ENCODE measurements around the gene CLDN9.
A peak's percentile ranks its signal among the peaks of the same experiment; 100 is the strongest.

The CLDN9 gene

GRCh38 chr16:3020604-3021448 is 8.1 kb downstream of the CLDN9 start (continued):
- TF ChIP-seq ZBTB17 (tag by site-specific recombination; IDR thresholded peaks at IDR 0.05) (peak; percentile 32), YY1 (tag by site-specific recombination; IDR thresholded peaks at IDR 0.05) (no peak), ZNF555 (tag by site-specific recombination; conservative IDR thresholded peaks at IDR 0.05) (no peak), BCL11A (tag by site-specific recombination; IDR thresholded peaks at IDR 0.05; ENCODE audit: low read depth) (peak; percentile 73), ZBTB11 (tag by site-specific recombination; conservative IDR thresholded peaks at IDR 0.05; ENCODE audit: low read depth) (no peak), ZNF114 (tag by site-specific recombination; IDR thresholded peaks at IDR 0.05) (no peak), ZNF510 (tag by site-specific recombination; IDR thresholded peaks at IDR 0.05; ENCODE audit: insufficient replicate concordance) (no peak), ZNF341 (tag by site-specific recombination; IDR thresholded peaks at IDR 0.05; ENCODE audit: low read depth) (peak; percentile 69), KLF7 (tag by site-specific recombination; IDR thresholded peaks at IDR 0.05; ENCODE audit: borderline replicate concordance) (no peak), ZNF623 (tag by site-specific recombination; IDR thresholded peaks at IDR 0.05) (peak; percentile 22; the same call in 1 of the 2 replicates), ZNF354C (tag by site-specific recombination; IDR thresholded peaks at IDR 0.05; ENCODE audit: borderline replicate concordance, low read depth) (no peak), ZBTB10 (tag by site-specific recombination; IDR thresholded peaks at IDR 0.05) (peak; percentile 97), ZNF280C (tag by site-specific recombination; IDR thresholded peaks at IDR 0.05) (no peak), ZNF48 (tag by site-specific recombination; IDR thresholded peaks at IDR 0.05) (no peak), ZNF76 (tag by site-specific recombination; IDR thresholded peaks at IDR 0.05; ENCODE audit: borderline replicate concordance, low read depth) (peak; percentile 74; the same call in 1 of the 2 replicates), PRDM10 (tag by site-specific recombination; IDR thresholded peaks at IDR 0.05) (peak; percentile 75), SALL2 (tag by site-specific recombination; IDR thresholded peaks at IDR 0.05; ENCODE audit: borderline replicate concordance) (no peak), ZFP41 (tag by site-specific recombination; IDR thresholded peaks at IDR 0.05; ENCODE audit: borderline replicate concordance) (no peak), ZNF18 (tag by site-specific recombination; IDR thresholded peaks at IDR 0.05) (no peak), ZNF335 (tag by site-specific recombination; conservative IDR thresholded peaks at IDR 0.05) (peak; percentile 49), ZNF521 (tag by site-specific recombination; IDR thresholded peaks at IDR 0.05) (no peak), ZNF660 (tag by site-specific recombination; IDR thresholded peaks at IDR 0.05) (peak; percentile 71), AEBP2 (tag by site-specific recombination; IDR thresholded peaks at IDR 0.05; ENCODE audit: borderline replicate concordance) (no peak)

Data from HEK293 (cell line).